ENCODE measurements around the gene XXYLT1.

- TF ChIP-seq CTCF (IDR thresholded peaks at IDR 0.05) (no peak), NR1H2 (CRISPR knock-in tag; IDR thresholded peaks at IDR 0.05) (no peak), RELA (CRISPR knock-in tag; IDR thresholded peaks at IDR 0.05; ENCODE audit: borderline replicate concordance) (no peak), ZMAT4 (CRISPR knock-in tag; IDR thresholded peaks at IDR 0.05) (no peak), NFE2L1 (CRISPR knock-in tag; IDR thresholded peaks at IDR 0.05) (no peak), ATF3 (CRISPR knock-in tag; conservative IDR thresholded peaks at IDR 0.05) (no peak), ATF6 (CRISPR knock-in tag; IDR thresholded peaks at IDR 0.05) (no peak)
Observed at GRCh38 chr3:195079636-195080035, 191.3 kb downstream of the XXYLT1 start.

Measured in WTC11 (cell line).